OCI-LY1 (cell line): ENCODE measurements around the gene AXDND1.
A peak's percentile ranks its signal among the peaks of the same experiment; 100 is the strongest.

Experiments
- EZH2 ChIP-seq: fragments of 200-600 bp; sonication (generic), shearing (Covaris generic); IDR thresholded peaks from 2 replicates; pipeline ENCODE4 v1.8.0; 2017; ENCODE audit warnings: borderline replicate concordance, mixed run types, mild to moderate bottlenecking, antibody characterized with exemption, low read length, moderate library complexity, mixed read lengths
- TF ChIP-seq, protein P1 (sequence below): fragments of 200-600 bp; sonication (generic), shearing (Covaris generic); IDR thresholded peaks from 2 replicates; pipeline ENCODE4 v1.5.1; 2017; ENCODE audit warnings: mild to moderate bottlenecking, antibody characterized with exemption, low read length, moderate library complexity, mixed read lengths

DNA sequence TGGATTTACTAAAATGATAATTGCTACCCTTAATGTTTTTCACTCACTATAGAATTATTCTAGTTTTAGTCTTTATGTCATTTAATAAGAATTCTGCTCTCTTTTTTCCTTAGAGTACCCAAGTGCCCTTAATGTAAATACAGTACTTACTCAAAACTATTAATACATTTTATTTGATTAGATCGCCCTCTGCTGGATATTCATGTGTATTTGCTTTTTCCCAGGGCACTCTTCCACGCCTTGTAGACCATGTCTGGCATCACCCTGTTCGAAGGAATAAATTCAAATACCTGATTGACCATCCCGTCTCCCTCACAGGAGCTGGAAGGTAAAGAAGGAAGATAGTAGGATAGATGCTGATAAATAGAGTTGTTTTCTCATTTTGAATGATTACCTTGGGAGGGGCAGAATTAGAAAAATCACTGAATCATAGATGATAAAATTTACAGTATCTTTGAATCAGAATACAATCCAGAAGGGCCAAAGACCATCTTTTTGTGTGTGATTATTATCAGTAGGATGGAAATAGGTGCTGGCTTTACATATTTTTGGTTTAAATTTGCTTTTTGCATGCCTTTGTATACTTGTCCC, 4.1 kb downstream of the AXDND1 start:
- TF ChIP-seq, protein P1, sequence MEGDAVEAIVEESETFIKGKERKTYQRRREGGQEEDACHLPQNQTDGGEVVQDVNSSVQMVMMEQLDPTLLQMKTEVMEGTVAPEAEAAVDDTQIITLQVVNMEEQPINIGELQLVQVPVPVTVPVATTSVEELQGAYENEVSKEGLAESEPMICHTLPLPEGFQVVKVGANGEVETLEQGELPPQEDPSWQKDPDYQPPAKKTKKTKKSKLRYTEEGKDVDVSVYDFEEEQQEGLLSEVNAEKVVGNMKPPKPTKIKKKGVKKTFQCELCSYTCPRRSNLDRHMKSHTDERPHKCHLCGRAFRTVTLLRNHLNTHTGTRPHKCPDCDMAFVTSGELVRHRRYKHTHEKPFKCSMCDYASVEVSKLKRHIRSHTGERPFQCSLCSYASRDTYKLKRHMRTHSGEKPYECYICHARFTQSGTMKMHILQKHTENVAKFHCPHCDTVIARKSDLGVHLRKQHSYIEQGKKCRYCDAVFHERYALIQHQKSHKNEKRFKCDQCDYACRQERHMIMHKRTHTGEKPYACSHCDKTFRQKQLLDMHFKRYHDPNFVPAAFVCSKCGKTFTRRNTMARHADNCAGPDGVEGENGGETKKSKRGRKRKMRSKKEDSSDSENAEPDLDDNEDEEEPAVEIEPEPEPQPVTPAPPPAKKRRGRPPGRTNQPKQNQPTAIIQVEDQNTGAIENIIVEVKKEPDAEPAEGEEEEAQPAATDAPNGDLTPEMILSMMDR: peak; percentile 75
- no peak for TF ChIP-seq EZH2
